GM19455 (cell line): ENCODE data around the gene NDUFA5.

Experiments used
- ATAC-seq: cut with Tn5 transposase; IDR thresholded peaks from one replicate; pipeline ENCODE4 v1.9.1; 2021; ENCODE audit not compliant: unreplicated experiment

The NDUFA5 gene

GRCh38 chr7:123557398-123558288 is at the start of gene NDUFA5:
NDUFA5 (minus strand) TSS chr7:123557818; CDS start chr7:123557795, 23 bp downstream.
- peak; percentile 89 for ATAC-seq

GRCh38 chr7:123604739-123605138 is 47.1 kb upstream of the NDUFA5 start:
- no peak for ATAC-seq

GRCh38 chr7:123602648-123603047 is 45.0 kb upstream of the NDUFA5 start:
- ATAC-seq = no peak

- ATAC-seq = no peak
Observed at GRCh38 chr7:123601530-123601929, 43.9 kb upstream of the NDUFA5 start, which contains the start of gene ASB15. ASB15 (plus strand) TSS chr7:123601821; CDS start chr7:123614503, 12,682 bp downstream.

- no peak for ATAC-seq
Observed at GRCh38 chr7:123600876-123601275, 43.3 kb upstream of the NDUFA5 start.

GRCh38 chr7:123599766-123600165 is 42.1 kb upstream of the NDUFA5 start:
- no peak for ATAC-seq

- ATAC-seq = no peak
Observed at GRCh38 chr7:123598657-123599056, 41.0 kb upstream of the NDUFA5 start.

- no peak for ATAC-seq
Observed at GRCh38 chr7:123594813-123595241, 37.2 kb upstream of the NDUFA5 start.

- ATAC-seq = no peak
Observed at GRCh38 chr7:123588376-123588775, 30.8 kb upstream of the NDUFA5 start.

GRCh38 chr7:123583821-123584220 is 26.2 kb upstream of the NDUFA5 start:
- ATAC-seq = no peak

GRCh38 chr7:123581162-123581459 is 23.5 kb upstream of the NDUFA5 start:
- ATAC-seq = no peak

- ATAC-seq = peak; percentile 68
Observed at GRCh38 chr7:123580406-123581161, 23.0 kb upstream of the NDUFA5 start.

GRCh38 chr7:123579416-123579815 is 21.8 kb upstream of the NDUFA5 start:
- no peak for ATAC-seq

GRCh38 chr7:123573896-123574467 is 16.4 kb upstream of the NDUFA5 start:
- no peak for ATAC-seq

- ATAC-seq = no peak
Observed at GRCh38 chr7:123573341-123573740, 15.7 kb upstream of the NDUFA5 start.

- no peak for ATAC-seq
Observed at GRCh38 chr7:123571684-123572083, 14.1 kb upstream of the NDUFA5 start.

GRCh38 chr7:123571187-123571586 is 13.6 kb upstream of the NDUFA5 start:
- ATAC-seq = no peak

- no peak for ATAC-seq
Observed at GRCh38 chr7:123570390-123571182, 13.0 kb upstream of the NDUFA5 start.

- no peak for ATAC-seq
Observed at GRCh38 chr7:123569352-123570010, 11.9 kb upstream of the NDUFA5 start.

- no peak for ATAC-seq
Observed at GRCh38 chr7:123562121-123562520, 4.5 kb upstream of the NDUFA5 start.
